Measurements from ENCODE around the gene MSANTD3. TPM values are rescaled to one million over a fixed set of nuclear protein-coding genes. Genes with fewer than 3 reads are reported as not detected.
A peak's percentile ranks its signal among the peaks of the same experiment; 100 is the strongest.

MSANTD3 gene
- total and polyA plus RNA-seq, 9 of the 15 experiments (the other 6 are each of a cell fraction or from before 2014, with no cell fraction given), result 9.4 to 28.7 (median 22.3) TPM

GRCh38 chr9:100426530-100427365, at the start of gene MSANTD3 (continued):
- TF ChIP-seq SMARCA4 (IDR thresholded peaks at IDR 0.05) (peak; percentile 80; the same call in 1 of the 2 replicates), RFX7 (CRISPR knock-in tag; IDR thresholded peaks at IDR 0.05) (no peak), MTA3 (IDR thresholded peaks at IDR 0.05; ENCODE audit: borderline replicate concordance) (0 out of 2 replicates have a peak, but pooled peaks have one; percentile 37), EHMT2 (IDR thresholded peaks at IDR 0.05) (no peak), EZH2 (IDR thresholded peaks at IDR 0.05; ENCODE audit: borderline replicate concordance, low read depth, low read length) (no peak), BCOR (IDR thresholded peaks at IDR 0.05) (0 out of 2 replicates have a peak, but pooled peaks have one; percentile 48), NRF1 (conservative IDR thresholded peaks at IDR 0.05 in 1 of 2, IDR thresholded peaks at IDR 0.05 in 1 of 2) (peak in 1 of 2 experiments; percentile 40; a peak in 2 of 4 replicates), CBX2 (IDR thresholded peaks at IDR 0.05; ENCODE audit: insufficient read depth, low read length, poor library complexity, severe bottlenecking) (no peak), ZKSCAN8 (CRISPR knock-in tag; IDR thresholded peaks at IDR 0.05) (no peak), DEAF1 (CRISPR knock-in tag; IDR thresholded peaks at IDR 0.05) (peak; percentile 34; the same call in 1 of the 2 replicates), CTBP1 (IDR thresholded peaks at IDR 0.05; ENCODE audit: borderline replicate concordance) (peak; percentile 47; the same call in 1 of the 2 replicates), ZBTB2 (IDR thresholded peaks at IDR 0.05) (0 out of 2 replicates have a peak, but pooled peaks have one; percentile 32), GABPA (tag; conservative IDR thresholded peaks at IDR 0.05; ENCODE audit: low read depth) (0 out of 2 replicates have a peak, but pooled peaks have one; percentile 38), MYC (IDR thresholded peaks at IDR 0.05; ENCODE audit: low read depth, low read length) (peak; percentile 73), MYC (CRISPR knock-in tag; IDR thresholded peaks at IDR 0.05; ENCODE audit: borderline replicate concordance, low read depth) (no peak), ARID1B (IDR thresholded peaks at IDR 0.05) (peak; percentile 58), PML (IDR thresholded peaks at IDR 0.05; ENCODE audit: low read length) (peak; percentile 22; the same call in 1 of the 2 replicates), CREB1 (IDR thresholded peaks at IDR 0.05) (no peak), CREB1 (CRISPR knock-in tag; IDR thresholded peaks at IDR 0.05) (no peak), RBBP5 (IDR thresholded peaks at IDR 0.05; ENCODE audit: borderline replicate concordance, insufficient read depth, low read length, poor library complexity, severe bottlenecking) (peak; percentile 10), ATF7 (IDR thresholded peaks at IDR 0.05) (0 out of 2 replicates have a peak, but pooled peaks have one; percentile 48), TAF9B (IDR thresholded peaks at IDR 0.05; ENCODE audit: partially characterized antibody) (peak; percentile 58), NR4A1 (CRISPR knock-in tag; IDR thresholded peaks at IDR 0.05) (no peak), NR4A1 (tag; IDR thresholded peaks at IDR 0.05) (0 out of 2 replicates have a peak, but pooled peaks have one; percentile 48), TOE1 (IDR thresholded peaks at IDR 0.05; ENCODE audit: borderline replicate concordance) (no peak), TOE1 (CRISPR knock-in tag; IDR thresholded peaks at IDR 0.05; ENCODE audit: borderline replicate concordance, low read depth) (no peak), ZBTB7A (IDR thresholded peaks at IDR 0.05; ENCODE audit: borderline replicate concordance, control insufficient read depth, low read depth, low read length) (peak; percentile 96)

Measured in K562 (cell line).